Measurements from ENCODE around the gene NME4. TPM values are rescaled to one million over a fixed set of nuclear protein-coding genes. Genes with fewer than 3 reads are reported as not detected.

Gene NME4
- total RNA-seq, 3 donors from 2014 or later (not counting 1 experiment from before 2014, with no cell fraction given), result 10.7 to 27.4 (median 25.4) TPM

DNA sequence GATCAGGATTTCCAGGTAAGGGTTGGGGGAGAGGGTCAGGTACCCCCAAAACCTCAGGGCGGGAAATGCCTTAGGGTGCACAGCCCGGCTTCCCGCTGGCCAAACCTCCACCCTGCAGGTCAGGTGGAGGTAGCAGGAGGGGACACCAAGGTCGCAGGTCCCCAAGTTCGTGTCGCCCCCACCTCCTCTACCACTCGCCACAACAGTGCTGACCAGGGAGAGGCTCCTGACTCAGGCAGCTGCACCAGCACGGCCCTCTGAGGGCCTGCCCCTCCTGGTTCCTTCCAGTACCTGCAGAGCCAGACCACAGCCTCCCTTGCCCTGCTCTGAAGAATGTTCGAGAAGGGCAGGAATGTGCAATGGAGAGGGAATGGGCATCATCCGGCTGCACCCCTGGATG lies 30.5 kb upstream of the NME4 start:
- Histone ChIP-seq H3K9me3 (ENCODE audit: control insufficient read depth, insufficient read depth, low read length) (no peaks in the 10 kb centered on the region), H3K27me3 (ENCODE audit: control insufficient read depth, insufficient read depth, low read length) (no peaks in the 10 kb centered on the region), H3K4me1 (ENCODE audit: control insufficient read depth, insufficient read depth, low read length) (peaks cover 28% of the 10 kb centered on the region), H3K4me3 (ENCODE audit: low read length) (no peak overlapping the region), H3K36me3 (ENCODE audit: control insufficient read depth, insufficient read depth, low read length) (peaks cover 19% of the 10 kb centered on the region), H3K27ac (ENCODE audit: low read length) (no peak overlapping the region)
- no peak overlapping the region for H3K4me3 Mint-ChIP-seq
- H3K4me1 Mint-ChIP-seq, result peaks cover 5 to 24% of the 10 kb centered on the region in 2 donors
- TF ChIP-seq, protein P1, sequence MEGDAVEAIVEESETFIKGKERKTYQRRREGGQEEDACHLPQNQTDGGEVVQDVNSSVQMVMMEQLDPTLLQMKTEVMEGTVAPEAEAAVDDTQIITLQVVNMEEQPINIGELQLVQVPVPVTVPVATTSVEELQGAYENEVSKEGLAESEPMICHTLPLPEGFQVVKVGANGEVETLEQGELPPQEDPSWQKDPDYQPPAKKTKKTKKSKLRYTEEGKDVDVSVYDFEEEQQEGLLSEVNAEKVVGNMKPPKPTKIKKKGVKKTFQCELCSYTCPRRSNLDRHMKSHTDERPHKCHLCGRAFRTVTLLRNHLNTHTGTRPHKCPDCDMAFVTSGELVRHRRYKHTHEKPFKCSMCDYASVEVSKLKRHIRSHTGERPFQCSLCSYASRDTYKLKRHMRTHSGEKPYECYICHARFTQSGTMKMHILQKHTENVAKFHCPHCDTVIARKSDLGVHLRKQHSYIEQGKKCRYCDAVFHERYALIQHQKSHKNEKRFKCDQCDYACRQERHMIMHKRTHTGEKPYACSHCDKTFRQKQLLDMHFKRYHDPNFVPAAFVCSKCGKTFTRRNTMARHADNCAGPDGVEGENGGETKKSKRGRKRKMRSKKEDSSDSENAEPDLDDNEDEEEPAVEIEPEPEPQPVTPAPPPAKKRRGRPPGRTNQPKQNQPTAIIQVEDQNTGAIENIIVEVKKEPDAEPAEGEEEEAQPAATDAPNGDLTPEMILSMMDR (IDR thresholded peaks at IDR 0.05), result no peak
- no peaks in the 10 kb centered on the region for H3K9me3 Mint-ChIP-seq
- ATAC-seq (no peak), DNase-seq (no peak)
- no peaks in the 10 kb centered on the region for H3K36me3 Mint-ChIP-seq
- 90% methylated on average over 10 of the region's 10 CpGs for WGBS (ENCODE audit: insufficient coverage)
- no peak overlapping the region for H3K27ac Mint-ChIP-seq
- H3K27me3 Mint-ChIP-seq (ENCODE audit: low read depth in 2 of 2), result no peaks in the 10 kb centered on the region
- intact Hi-C loops (cut with micrococcal nuclease), result no loop called here

DNA sequence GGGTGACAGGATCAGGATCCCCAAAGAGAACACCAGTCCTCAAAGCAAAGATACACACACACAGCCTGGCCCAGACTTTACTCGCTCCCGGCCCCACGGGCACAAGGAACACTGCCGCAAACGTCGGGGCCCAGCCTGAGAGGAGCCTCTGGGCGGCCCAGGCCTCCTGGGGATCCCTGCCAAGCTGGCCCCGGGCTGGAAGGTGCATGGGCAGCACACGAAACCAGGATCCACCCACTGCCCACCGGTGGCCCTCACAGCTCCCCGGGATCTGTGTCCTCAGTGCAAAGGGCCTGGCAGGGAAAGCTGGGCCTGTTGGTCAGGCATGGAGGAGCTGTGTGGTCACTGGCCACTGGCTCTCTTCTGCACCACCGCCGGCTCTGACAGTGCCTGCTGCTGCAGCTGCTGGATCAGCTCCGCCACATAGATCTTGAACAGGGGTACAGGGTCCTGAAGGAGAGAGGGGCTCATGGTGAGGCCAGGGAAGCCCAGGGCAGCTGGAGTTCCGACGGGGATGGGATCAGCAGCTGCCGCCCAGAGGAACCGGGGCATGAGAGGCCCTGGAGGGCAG lies 29.6 kb upstream of the NME4 start:
- ATAC-seq (no peak), DNase-seq (no peak)
- Mint-ChIP-seq H3K36me3 (no peaks in the 10 kb centered on the region), H3K4me1 (peaks cover 0 to 18% of the 10 kb centered on the region in 2 donors), H3K9me3 (no peaks in the 10 kb centered on the region), H3K4me3 (peak overlapping the region; percentile 25), H3K27me3 (ENCODE audit: low read depth in 2 of 2) (no peaks in the 10 kb centered on the region), H3K27ac (no peak overlapping the region)
- WGBS (ENCODE audit: insufficient coverage), result 98% methylated on average over 18 of the region's 18 CpGs
- Histone ChIP-seq H3K27ac (ENCODE audit: low read length) (no peak overlapping the region), H3K4me1 (ENCODE audit: control insufficient read depth, insufficient read depth, low read length) (peaks cover 21% of the 10 kb centered on the region), H3K9me3 (ENCODE audit: control insufficient read depth, insufficient read depth, low read length) (no peaks in the 10 kb centered on the region), H3K4me3 (ENCODE audit: low read length) (no peak overlapping the region), H3K36me3 (ENCODE audit: control insufficient read depth, insufficient read depth, low read length) (peaks cover 24% of the 10 kb centered on the region), H3K27me3 (ENCODE audit: control insufficient read depth, insufficient read depth, low read length) (no peaks in the 10 kb centered on the region)
- intact Hi-C loops (cut with micrococcal nuclease), result no loop called here
- TF ChIP-seq, protein P1 (IDR thresholded peaks at IDR 0.05), result no peak

DNA sequence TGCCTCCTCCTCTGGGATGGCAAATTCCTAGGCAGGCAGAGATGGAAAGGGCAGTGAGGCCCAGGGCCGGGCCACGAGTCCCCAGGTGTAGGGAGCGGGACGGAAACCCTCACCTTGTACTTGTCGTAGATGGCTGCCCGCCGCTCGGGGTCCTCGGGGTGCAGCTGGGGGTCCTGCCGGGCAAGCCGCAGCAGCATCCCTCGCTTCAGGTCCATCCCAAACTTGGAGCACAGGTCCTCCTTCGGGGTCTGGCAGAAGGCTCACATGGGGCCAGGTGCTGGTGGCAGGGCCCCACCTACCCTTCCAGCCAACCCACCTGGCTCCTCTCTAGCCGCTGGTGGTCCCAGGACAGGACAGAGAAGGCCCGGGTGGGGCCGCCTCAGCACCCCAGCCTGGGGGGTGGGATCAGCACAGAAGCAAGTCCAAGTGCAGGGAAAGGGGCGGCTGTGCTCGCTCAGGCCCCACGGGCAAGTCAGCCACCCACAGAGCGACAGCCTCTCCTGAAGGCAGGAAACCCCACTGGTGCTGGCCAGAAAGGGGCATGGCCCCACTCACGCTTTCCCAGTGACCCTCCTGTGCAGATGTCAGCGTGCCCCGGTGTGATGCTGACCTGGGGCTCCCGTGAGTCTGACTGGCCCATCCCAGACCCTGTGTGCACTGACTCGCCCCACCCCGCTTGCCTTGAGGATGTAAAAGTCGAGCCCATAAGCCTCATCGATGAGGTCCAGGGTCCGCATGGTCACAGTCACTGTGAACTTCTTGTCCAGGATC lies 28.4 kb upstream of the NME4 start:
- Mint-ChIP-seq H3K4me1 (peaks cover 0 to 17% of the 10 kb centered on the region in 2 donors), H3K27me3 (ENCODE audit: low read depth in 2 of 2) (no peaks in the 10 kb centered on the region), H3K36me3 (no peaks in the 10 kb centered on the region), H3K4me3 (no peak overlapping the region), H3K9me3 (no peaks in the 10 kb centered on the region), H3K27ac (peak overlapping the region in 1 of 2 donors; percentile 35)
- no peak for DNase-seq
- H3K9me3 ChIP-seq (ENCODE audit: control insufficient read depth, insufficient read depth, low read length), result no peaks in the 10 kb centered on the region
- TF ChIP-seq, protein P1 (IDR thresholded peaks at IDR 0.05), result no peak
- no peak overlapping the region for H3K27ac ChIP-seq (ENCODE audit: low read length)
- ATAC-seq, result no peak
- no peaks in the 10 kb centered on the region for H3K27me3 ChIP-seq (ENCODE audit: control insufficient read depth, insufficient read depth, low read length)
- intact Hi-C loops (cut with micrococcal nuclease), result no loop called here
- 95% methylated on average over 29 of the region's 29 CpGs for WGBS (ENCODE audit: insufficient coverage)
- no peak overlapping the region for H3K4me3 ChIP-seq (ENCODE audit: low read length)
- peaks cover 19% of the 10 kb centered on the region for H3K4me1 ChIP-seq (ENCODE audit: control insufficient read depth, insufficient read depth, low read length)
- peaks cover 27% of the 10 kb centered on the region for H3K36me3 ChIP-seq (ENCODE audit: control insufficient read depth, insufficient read depth, low read length)

Measured in natural killer cell (primary cell).